ENCODE data around the gene GPR160.

DNA sequence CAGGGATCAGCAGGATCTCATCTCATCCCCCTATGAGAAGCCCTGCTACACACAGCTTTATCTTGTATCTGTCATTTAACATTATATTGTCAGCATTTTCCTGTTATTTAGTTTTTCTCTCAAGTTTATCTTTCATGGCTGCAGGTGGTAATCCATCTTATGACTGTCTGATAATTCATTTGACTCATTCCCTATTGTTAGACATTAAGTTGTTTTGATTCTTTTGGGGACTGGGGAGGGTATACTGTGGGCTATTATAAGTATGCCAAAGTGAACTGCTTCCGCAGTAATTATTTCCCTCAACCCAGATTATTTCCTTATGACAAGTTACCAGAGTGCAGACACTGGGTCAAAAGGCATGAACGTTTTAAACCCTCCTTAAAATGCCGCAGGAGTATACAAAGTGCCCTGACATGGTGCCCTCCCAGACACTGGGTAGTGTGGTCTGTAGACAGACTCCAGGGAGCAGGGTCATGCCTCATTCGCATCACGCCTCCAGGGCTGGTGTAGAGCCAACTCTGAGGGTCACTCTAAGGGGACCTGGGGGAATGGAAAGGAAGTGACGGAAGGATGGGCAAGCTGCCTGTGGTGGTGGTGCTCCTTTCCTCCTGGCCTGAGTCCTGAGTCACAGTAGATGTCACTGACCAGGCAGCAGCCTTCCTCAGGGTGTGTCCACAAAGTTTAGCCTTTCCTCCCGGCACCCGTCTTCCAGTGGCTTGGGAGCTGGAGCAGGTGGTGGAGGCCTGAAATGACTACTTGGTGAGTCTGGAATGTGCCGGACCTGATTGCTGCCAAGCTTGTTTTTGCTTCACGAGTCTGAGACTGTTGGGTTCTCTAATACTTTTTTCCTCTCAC is 11.6 kb downstream of the GPR160 start:
- TF ChIP-seq, protein P1, sequence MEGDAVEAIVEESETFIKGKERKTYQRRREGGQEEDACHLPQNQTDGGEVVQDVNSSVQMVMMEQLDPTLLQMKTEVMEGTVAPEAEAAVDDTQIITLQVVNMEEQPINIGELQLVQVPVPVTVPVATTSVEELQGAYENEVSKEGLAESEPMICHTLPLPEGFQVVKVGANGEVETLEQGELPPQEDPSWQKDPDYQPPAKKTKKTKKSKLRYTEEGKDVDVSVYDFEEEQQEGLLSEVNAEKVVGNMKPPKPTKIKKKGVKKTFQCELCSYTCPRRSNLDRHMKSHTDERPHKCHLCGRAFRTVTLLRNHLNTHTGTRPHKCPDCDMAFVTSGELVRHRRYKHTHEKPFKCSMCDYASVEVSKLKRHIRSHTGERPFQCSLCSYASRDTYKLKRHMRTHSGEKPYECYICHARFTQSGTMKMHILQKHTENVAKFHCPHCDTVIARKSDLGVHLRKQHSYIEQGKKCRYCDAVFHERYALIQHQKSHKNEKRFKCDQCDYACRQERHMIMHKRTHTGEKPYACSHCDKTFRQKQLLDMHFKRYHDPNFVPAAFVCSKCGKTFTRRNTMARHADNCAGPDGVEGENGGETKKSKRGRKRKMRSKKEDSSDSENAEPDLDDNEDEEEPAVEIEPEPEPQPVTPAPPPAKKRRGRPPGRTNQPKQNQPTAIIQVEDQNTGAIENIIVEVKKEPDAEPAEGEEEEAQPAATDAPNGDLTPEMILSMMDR (IDR thresholded peaks at IDR 0.05; ENCODE audit: low read depth, low read length, missing input control) = no peak
- TF ChIP-seq, protein P2, sequence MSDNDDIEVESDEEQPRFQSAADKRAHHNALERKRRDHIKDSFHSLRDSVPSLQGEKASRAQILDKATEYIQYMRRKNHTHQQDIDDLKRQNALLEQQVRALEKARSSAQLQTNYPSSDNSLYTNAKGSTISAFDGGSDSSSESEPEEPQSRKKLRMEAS (IDR thresholded peaks at IDR 0.05) = no peak
- no peak for TF ChIP-seq EGR1 (IDR thresholded peaks at IDR 0.05; ENCODE audit: low read depth in 2 of 2)
- TF ChIP-seq, protein P3, sequence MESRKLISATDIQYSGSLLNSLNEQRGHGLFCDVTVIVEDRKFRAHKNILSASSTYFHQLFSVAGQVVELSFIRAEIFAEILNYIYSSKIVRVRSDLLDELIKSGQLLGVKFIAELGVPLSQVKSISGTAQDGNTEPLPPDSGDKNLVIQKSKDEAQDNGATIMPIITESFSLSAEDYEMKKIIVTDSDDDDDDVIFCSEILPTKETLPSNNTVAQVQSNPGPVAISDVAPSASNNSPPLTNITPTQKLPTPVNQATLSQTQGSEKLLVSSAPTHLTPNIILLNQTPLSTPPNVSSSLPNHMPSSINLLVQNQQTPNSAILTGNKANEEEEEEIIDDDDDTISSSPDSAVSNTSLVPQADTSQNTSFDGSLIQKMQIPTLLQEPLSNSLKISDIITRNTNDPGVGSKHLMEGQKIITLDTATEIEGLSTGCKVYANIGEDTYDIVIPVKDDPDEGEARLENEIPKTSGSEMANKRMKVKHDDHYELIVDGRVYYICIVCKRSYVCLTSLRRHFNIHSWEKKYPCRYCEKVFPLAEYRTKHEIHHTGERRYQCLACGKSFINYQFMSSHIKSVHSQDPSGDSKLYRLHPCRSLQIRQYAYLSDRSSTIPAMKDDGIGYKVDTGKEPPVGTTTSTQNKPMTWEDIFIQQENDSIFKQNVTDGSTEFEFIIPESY (IDR thresholded peaks at IDR 0.05) = no peak
- no peak for TF ChIP-seq SP1 (IDR thresholded peaks at IDR 0.05)
- no peak for TF ChIP-seq RAD21 (IDR thresholded peaks at IDR 0.05)
- no peak for TF ChIP-seq GABPA (IDR thresholded peaks at IDR 0.05 in 1 of 2, conservative IDR thresholded peaks at IDR 0.05 in 1 of 2)
- TF ChIP-seq, protein P4, sequence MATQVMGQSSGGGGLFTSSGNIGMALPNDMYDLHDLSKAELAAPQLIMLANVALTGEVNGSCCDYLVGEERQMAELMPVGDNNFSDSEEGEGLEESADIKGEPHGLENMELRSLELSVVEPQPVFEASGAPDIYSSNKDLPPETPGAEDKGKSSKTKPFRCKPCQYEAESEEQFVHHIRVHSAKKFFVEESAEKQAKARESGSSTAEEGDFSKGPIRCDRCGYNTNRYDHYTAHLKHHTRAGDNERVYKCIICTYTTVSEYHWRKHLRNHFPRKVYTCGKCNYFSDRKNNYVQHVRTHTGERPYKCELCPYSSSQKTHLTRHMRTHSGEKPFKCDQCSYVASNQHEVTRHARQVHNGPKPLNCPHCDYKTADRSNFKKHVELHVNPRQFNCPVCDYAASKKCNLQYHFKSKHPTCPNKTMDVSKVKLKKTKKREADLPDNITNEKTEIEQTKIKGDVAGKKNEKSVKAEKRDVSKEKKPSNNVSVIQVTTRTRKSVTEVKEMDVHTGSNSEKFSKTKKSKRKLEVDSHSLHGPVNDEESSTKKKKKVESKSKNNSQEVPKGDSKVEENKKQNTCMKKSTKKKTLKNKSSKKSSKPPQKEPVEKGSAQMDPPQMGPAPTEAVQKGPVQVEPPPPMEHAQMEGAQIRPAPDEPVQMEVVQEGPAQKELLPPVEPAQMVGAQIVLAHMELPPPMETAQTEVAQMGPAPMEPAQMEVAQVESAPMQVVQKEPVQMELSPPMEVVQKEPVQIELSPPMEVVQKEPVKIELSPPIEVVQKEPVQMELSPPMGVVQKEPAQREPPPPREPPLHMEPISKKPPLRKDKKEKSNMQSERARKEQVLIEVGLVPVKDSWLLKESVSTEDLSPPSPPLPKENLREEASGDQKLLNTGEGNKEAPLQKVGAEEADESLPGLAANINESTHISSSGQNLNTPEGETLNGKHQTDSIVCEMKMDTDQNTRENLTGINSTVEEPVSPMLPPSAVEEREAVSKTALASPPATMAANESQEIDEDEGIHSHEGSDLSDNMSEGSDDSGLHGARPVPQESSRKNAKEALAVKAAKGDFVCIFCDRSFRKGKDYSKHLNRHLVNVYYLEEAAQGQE (IDR thresholded peaks at IDR 0.05) = no peak
- TF ChIP-seq FOXA1 (IDR thresholded peaks at IDR 0.05) = no peak
- TF ChIP-seq RXRA (IDR thresholded peaks at IDR 0.05) = no peak
- no peak for TF ChIP-seq TAF1 (conservative IDR thresholded peaks at IDR 0.05)
- TF ChIP-seq JUND (IDR thresholded peaks at IDR 0.05) = no peak

Data from liver (tissue), 3 donors.